ENCODE measurements around the gene SPRTN. TPM values are rescaled to one million over a fixed set of nuclear protein-coding genes. Genes with fewer than 3 reads are reported as not detected.

Gene SPRTN
- total RNA-seq, 1 experiment from 2014 or later, result 14.9 TPM

- no peak overlapping the region for H3K27ac ChIP-seq (ENCODE audit: low read depth, low read length)
- H3K27me3 ChIP-seq (ENCODE audit: insufficient read depth, low read length), result no peaks in the 10 kb centered on the region
- no TSS peak for BruUV-seq (replicated peaks)
- H2AFZ ChIP-seq (ENCODE audit: low read depth, low read length, poor library complexity, severe bottlenecking), result no peak overlapping the region
- H3K9ac ChIP-seq (ENCODE audit: low read length), result no peak overlapping the region
- TF ChIP-seq ATF3 (IDR thresholded peaks at IDR 0.05) (no peak), JUND (IDR thresholded peaks at IDR 0.05) (no peak), MAX (IDR thresholded peaks at IDR 0.05) (no peak), CTCF (IDR thresholded peaks at IDR 0.05 in 2 of 3, conservative IDR thresholded peaks at IDR 0.05 in 1 of 3; ENCODE audit: borderline replicate concordance in 1 of 3, insufficient read depth in 1 of 3, low read depth in 2 of 3, low read length in 2 of 3) (no peak), SP1 (IDR thresholded peaks at IDR 0.05; ENCODE audit: low read depth) (no peak), TCF7L2 (IDR thresholded peaks at IDR 0.05; ENCODE audit: borderline replicate concordance, extremely low read depth, insufficient read depth, insufficient read length) (no peak), ELF1 (IDR thresholded peaks at IDR 0.05; ENCODE audit: borderline replicate concordance, low read depth) (no peak), CBX3 (IDR thresholded peaks at IDR 0.05; ENCODE audit: low read depth) (no peak), EZH2 (IDR thresholded peaks at IDR 0.05) (no peak), YY1 (IDR thresholded peaks at IDR 0.05; ENCODE audit: extremely low read depth, insufficient replicate concordance, low read depth, low read length) (no peak), REST (IDR thresholded peaks at IDR 0.05; ENCODE audit: low read depth) (no peak), EZH2phosphoT487 (IDR thresholded peaks at IDR 0.05; ENCODE audit: borderline replicate concordance) (no peak), EGR1 (IDR thresholded peaks at IDR 0.05; ENCODE audit: low read depth) (no peak), POLR2AphosphoS5 (IDR thresholded peaks at IDR 0.05; ENCODE audit: low read depth, low read length) (no peak), SRF (IDR thresholded peaks at IDR 0.05; ENCODE audit: low read depth) (no peak), RAD21 (IDR thresholded peaks at IDR 0.05; ENCODE audit: low read depth) (no peak)
- H3K4me1 ChIP-seq (ENCODE audit: control insufficient read depth in 1 of 2, insufficient read depth in 2 of 2, low read length in 2 of 2), result no peaks in the 10 kb centered on the region
- DNase-seq (ENCODE audit: low read depth, low spot score), result no peak
- H4K20me1 ChIP-seq (ENCODE audit: insufficient read depth), result peaks cover 20% of the 10 kb centered on the region; the same call in 1 of the 2 replicates
- no peak overlapping the region for H3K4me2 ChIP-seq (ENCODE audit: low read length)
- ChIA-PET POLR2A (no interaction called here), RAD21 (ENCODE audit: low non-redundant PET in 1 of 2, low total read pairs in 2 of 2, uncharacterized antibody in 2 of 2, unreplicated experiment in 2 of 2) (no interaction called here), CTCF (no interaction called here)
- H3K36me3 ChIP-seq (ENCODE audit: control insufficient read depth in 1 of 2, insufficient read depth in 2 of 2, low read length in 2 of 2), result no peaks in the 10 kb centered on the region
- intact Hi-C loops (cut with micrococcal nuclease), result no loop called here
- no peaks in the 10 kb centered on the region for H3K9me2 ChIP-seq (ENCODE audit: insufficient read depth)
- no peak for ATAC-seq
- peaks cover 99% of the 10 kb centered on the region for H3K79me2 ChIP-seq (ENCODE audit: insufficient read depth, low read length)
- no peak overlapping the region for H3K4me3 ChIP-seq (replicated peaks in 1 of 2; ENCODE audit: low read depth in 1 of 2, low read length in 2 of 2)
- H3K9me3 ChIP-seq (ENCODE audit: control insufficient read depth in 1 of 2, insufficient read depth in 1 of 2, low read depth in 1 of 2, low read length in 2 of 2), result no peaks in the 10 kb centered on the region
These were observed 38.9 kb downstream of the SPRTN start for GRCh38 chr1:231376875-231377549.
